Measurements from ENCODE around the gene AGPAT4. TPM values are rescaled to one million over a fixed set of nuclear protein-coding genes. Genes with fewer than 3 reads are reported as not detected.

The AGPAT4 gene
- total and polyA plus RNA-seq, 4 donors, result 3.7 to 32.8 (median 9.7) TPM

- H3K36me3 ChIP-seq (ENCODE audit: control insufficient read depth in 4 of 4, insufficient read depth in 4 of 4, low read length in 4 of 4), result peaks cover 0 to 24% (median 11%) of the 10 kb centered on the region in 4 donors
Observed at GRCh38 chr6:161134550-161135298, 139.1 kb downstream of the AGPAT4 start.

GRCh38 chr6:161133963-161134362 is 139.9 kb downstream of the AGPAT4 start:
- Histone ChIP-seq H3K9ac (ENCODE audit: insufficient read depth in 1 of 2, low read length in 2 of 2) (no peak overlapping the region), H3K4me3 (no peak overlapping the region), H3K27me3 (ENCODE audit: control insufficient read depth in 3 of 3, insufficient read depth in 3 of 3, low read length in 2 of 3) (no peaks in the 10 kb centered on the region), H3K36me3 (ENCODE audit: control insufficient read depth in 4 of 4, insufficient read depth in 4 of 4, low read length in 4 of 4) (peaks cover 0 to 21% (median 11%) of the 10 kb centered on the region in 4 donors), H3K4me1 (ENCODE audit: control insufficient read depth in 5 of 5, insufficient read depth in 5 of 5, low read length in 5 of 5) (no peaks in the 10 kb centered on the region), H3K9me3 (ENCODE audit: control insufficient read depth in 4 of 4, insufficient read depth in 3 of 4, low read length in 3 of 4) (peaks cover 0 to 2% (median 0%) of the 10 kb centered on the region in 4 donors), H3K27ac (ENCODE audit: low read depth in 1 of 2, low read length in 1 of 2) (no peak overlapping the region)
- ATAC-seq (ENCODE audit: insufficient read depth, low FRiP score), result no peak
- peak in 2 of 3 donors; percentile 39 to 59 for DNase-seq
- WGBS, 2 donors, result 89 to 90% methylated on average over 9 of the region's 9 CpGs
- no peak for TF ChIP-seq CTCF (IDR thresholded peaks at IDR 0.05; ENCODE audit: control extremely low read depth, extremely low read depth)

More at GRCh38 chr6:161134550-161135298, 139.1 kb downstream of the AGPAT4 start:
- TF ChIP-seq CTCF (IDR thresholded peaks at IDR 0.05; ENCODE audit: control extremely low read depth, extremely low read depth), result no peak
- Histone ChIP-seq H3K4me1 (ENCODE audit: control insufficient read depth in 5 of 5, insufficient read depth in 5 of 5, low read length in 5 of 5) (no peaks in the 10 kb centered on the region), H3K27ac (ENCODE audit: low read depth in 1 of 2, low read length in 1 of 2) (no peak overlapping the region), H3K9me3 (ENCODE audit: control insufficient read depth in 4 of 4, insufficient read depth in 3 of 4, low read length in 3 of 4) (peaks cover 0 to 2% (median 0%) of the 10 kb centered on the region in 4 donors), H3K4me3 (no peak overlapping the region), H3K9ac (ENCODE audit: insufficient read depth in 1 of 2, low read length in 2 of 2) (no peak overlapping the region), H3K27me3 (ENCODE audit: control insufficient read depth in 3 of 3, insufficient read depth in 3 of 3, low read length in 2 of 3) (no peaks in the 10 kb centered on the region)
- WGBS, 2 donors, result 94 to 96% methylated on average over 17 of the region's 17 CpGs
- ATAC-seq (ENCODE audit: insufficient read depth, low FRiP score) (no peak), DNase-seq (no peak)

GRCh38 chr6:161132384-161132783 is 141.5 kb downstream of the AGPAT4 start:
- Histone ChIP-seq H3K9ac (ENCODE audit: insufficient read depth in 1 of 2, low read length in 2 of 2) (no peak overlapping the region), H3K36me3 (ENCODE audit: control insufficient read depth in 4 of 4, insufficient read depth in 4 of 4, low read length in 4 of 4) (peaks cover 0 to 24% (median 17%) of the 10 kb centered on the region in 4 donors), H3K9me3 (ENCODE audit: control insufficient read depth in 4 of 4, insufficient read depth in 3 of 4, low read length in 3 of 4) (peaks cover 0 to 2% (median 0%) of the 10 kb centered on the region in 4 donors), H3K27me3 (ENCODE audit: control insufficient read depth in 3 of 3, insufficient read depth in 3 of 3, low read length in 2 of 3) (no peaks in the 10 kb centered on the region), H3K27ac (ENCODE audit: low read depth in 1 of 2, low read length in 1 of 2) (no peak overlapping the region), H3K4me1 (ENCODE audit: control insufficient read depth in 5 of 5, insufficient read depth in 5 of 5, low read length in 5 of 5) (no peaks in the 10 kb centered on the region), H3K4me3 (no peak overlapping the region)
- no peak for ATAC-seq (ENCODE audit: insufficient read depth, low FRiP score)
- DNase-seq, result no peak
- WGBS, 2 donors, result 93 to 97% methylated on average over 11 of the region's 11 CpGs
- no peak for TF ChIP-seq CTCF (IDR thresholded peaks at IDR 0.05; ENCODE audit: control extremely low read depth, extremely low read depth)

All from lung (tissue), 12 donors.